ENCODE results near the gene FOXN1. TPM values are rescaled to one million over a fixed set of nuclear protein-coding genes. Genes with fewer than 3 reads are reported as not detected.

FOXN1 gene
- total and polyA plus RNA-seq, 2 of the 13 experiments (the other 11 are each of a cell fraction or from before 2014, with no cell fraction given): 0.01 TPM; not detected in 1

DNA sequence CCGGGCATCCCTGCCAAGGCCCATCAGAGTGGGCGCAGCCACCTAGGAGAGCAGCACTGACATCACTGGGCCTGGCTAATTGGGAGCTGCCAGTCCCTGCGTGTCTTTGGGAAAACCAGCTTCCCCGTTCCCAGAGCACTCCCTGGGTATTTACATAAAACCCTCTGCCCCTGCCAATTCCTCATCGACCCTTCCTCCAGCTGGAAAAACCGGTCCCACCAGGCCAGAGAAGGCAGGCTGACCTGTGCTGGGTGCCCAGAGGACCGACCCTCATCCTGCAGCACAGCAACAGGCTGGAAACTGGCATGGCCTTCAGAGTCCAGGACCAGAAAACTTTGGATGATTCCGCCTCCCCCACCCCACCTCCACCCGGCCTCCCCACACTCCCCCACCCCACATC is 8.2 kb upstream of the FOXN1 start:
- Histone ChIP-seq H3K9me3 (ENCODE audit: low read length) (no peaks in the 10 kb centered on the region), H4K20me1 (ENCODE audit: insufficient read depth, low read length) (no peaks in the 10 kb centered on the region), H3K4me2 (ENCODE audit: low read depth, low read length) (no peak overlapping the region), H3K27me3 (ENCODE audit: control insufficient read depth in 1 of 2, insufficient read depth in 2 of 2, low read length in 2 of 2) (peaks cover 1 to 11% of the 10 kb centered on the region in 2 experiments; a peak in 3 of 5 replicates), H3K36me3 (replicated peaks in 1 of 2; ENCODE audit: control insufficient read depth in 1 of 2, insufficient read depth in 2 of 2, low read length in 2 of 2) (no peaks in the 10 kb centered on the region), H2AFZ (ENCODE audit: low read length) (no peak overlapping the region), H3K9ac (ENCODE audit: insufficient read depth, low read depth, low read length) (no peak overlapping the region), H3K27ac (ENCODE audit: extremely low read length, insufficient read depth, low read length) (no peak overlapping the region), H3K4me1 (ENCODE audit: insufficient read depth, low read length) (peaks cover 8% of the 10 kb centered on the region), H3K4me3 (replicated peaks in 1 of 3; ENCODE audit: insufficient read depth in 1 of 3, low read depth in 2 of 3, low read length in 3 of 3) (no peak overlapping the region), H3K79me2 (ENCODE audit: insufficient read depth, low read length) (no peaks in the 10 kb centered on the region)
- DNase-seq (ENCODE audit: low spot score): no peak
- intact Hi-C loops (cut with micrococcal nuclease; ENCODE audit: unreplicated experiment) (no loop called here), in situ Hi-C loops (cut with HindIII; ENCODE audit: extremely low pct_ligation_motif_present, low pct_unique_long_range_greater_than_20kb) (loop anchor here (5.0 kb wide), 1 partner anchor 34 kb away; no protein-coding TSS in a partner anchor)
- POLR2A ChIA-PET: no interaction called here
- FAIRE-seq: no peak
- no TSS peak for BruUV-seq (replicated peaks)
- ATAC-seq: no peak
- CTCF ChIA-PET (ENCODE audit: low intra/inter-chr PET ratio, low total read pairs): no interaction called here
- 35% methylated on average over 4 of the region's 9 CpGs for WGBS (ENCODE audit: low lambda C conversion rate)
- no peak for TF ChIP-seq DNMT3B (CRISPR knock-in tag; conservative IDR thresholded peaks at IDR 0.05)
- no peak for TF ChIP-seq ZMYM2 (CRISPR knock-in tag; IDR thresholded peaks at IDR 0.05)
- TF ChIP-seq ZNF260 (CRISPR knock-in tag; IDR thresholded peaks at IDR 0.05; ENCODE audit: borderline replicate concordance, low read depth): no peak
- TF ChIP-seq, protein P1, sequence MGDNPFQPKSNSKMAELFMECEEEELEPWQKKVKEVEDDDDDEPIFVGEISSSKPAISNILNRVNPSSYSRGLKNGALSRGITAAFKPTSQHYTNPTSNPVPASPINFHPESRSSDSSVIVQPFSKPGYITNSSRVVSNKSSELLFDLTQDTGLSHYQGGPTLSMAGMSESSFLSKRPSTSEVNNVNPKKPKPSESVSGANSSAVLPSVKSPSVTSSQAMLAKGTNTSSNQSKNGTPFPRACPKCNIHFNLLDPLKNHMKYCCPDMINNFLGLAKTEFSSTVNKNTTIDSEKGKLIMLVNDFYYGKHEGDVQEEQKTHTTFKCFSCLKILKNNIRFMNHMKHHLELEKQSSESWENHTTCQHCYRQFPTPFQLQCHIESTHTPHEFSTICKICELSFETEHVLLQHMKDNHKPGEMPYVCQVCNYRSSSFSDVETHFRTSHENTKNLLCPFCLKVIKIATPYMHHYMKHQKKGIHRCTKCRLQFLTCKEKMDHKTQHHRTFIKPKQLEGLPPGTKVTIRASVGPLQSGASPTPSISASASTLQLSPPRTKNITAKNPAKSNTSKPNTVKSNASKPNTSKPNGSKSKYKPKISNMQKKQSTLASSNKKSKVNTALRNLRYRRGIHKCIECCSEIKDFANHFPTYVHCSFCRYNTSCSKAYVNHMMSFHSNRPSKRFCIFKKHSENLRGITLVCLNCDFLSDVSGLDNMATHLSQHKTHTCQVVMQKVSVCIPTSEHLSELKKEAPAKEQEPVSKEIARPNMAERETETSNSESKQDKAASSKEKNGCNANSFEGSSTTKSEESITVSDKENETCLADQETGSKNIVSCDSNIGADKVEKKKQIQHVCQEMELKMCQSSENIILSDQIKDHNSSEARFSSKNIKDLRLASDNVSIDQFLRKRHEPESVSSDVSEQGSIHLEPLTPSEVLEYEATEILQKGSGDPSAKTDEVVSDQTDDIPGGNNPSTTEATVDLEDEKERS (CRISPR knock-in tag; IDR thresholded peaks at IDR 0.05): no peak
- TF ChIP-seq, protein P2, sequence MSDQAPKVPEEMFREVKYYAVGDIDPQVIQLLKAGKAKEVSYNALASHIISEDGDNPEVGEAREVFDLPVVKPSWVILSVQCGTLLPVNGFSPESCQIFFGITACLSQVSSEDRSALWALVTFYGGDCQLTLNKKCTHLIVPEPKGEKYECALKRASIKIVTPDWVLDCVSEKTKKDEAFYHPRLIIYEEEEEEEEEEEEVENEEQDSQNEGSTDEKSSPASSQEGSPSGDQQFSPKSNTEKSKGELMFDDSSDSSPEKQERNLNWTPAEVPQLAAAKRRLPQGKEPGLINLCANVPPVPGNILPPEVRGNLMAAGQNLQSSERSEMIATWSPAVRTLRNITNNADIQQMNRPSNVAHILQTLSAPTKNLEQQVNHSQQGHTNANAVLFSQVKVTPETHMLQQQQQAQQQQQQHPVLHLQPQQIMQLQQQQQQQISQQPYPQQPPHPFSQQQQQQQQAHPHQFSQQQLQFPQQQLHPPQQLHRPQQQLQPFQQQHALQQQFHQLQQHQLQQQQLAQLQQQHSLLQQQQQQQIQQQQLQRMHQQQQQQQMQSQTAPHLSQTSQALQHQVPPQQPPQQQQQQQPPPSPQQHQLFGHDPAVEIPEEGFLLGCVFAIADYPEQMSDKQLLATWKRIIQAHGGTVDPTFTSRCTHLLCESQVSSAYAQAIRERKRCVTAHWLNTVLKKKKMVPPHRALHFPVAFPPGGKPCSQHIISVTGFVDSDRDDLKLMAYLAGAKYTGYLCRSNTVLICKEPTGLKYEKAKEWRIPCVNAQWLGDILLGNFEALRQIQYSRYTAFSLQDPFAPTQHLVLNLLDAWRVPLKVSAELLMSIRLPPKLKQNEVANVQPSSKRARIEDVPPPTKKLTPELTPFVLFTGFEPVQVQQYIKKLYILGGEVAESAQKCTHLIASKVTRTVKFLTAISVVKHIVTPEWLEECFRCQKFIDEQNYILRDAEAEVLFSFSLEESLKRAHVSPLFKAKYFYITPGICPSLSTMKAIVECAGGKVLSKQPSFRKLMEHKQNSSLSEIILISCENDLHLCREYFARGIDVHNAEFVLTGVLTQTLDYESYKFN (CRISPR knock-in tag; conservative IDR thresholded peaks at IDR 0.05): no peak
- no peak for TF ChIP-seq ARID3A (IDR thresholded peaks at IDR 0.05; ENCODE audit: low read depth, low read length)
- no peak for TF ChIP-seq ZNF34 (CRISPR knock-in tag; IDR thresholded peaks at IDR 0.05; ENCODE audit: borderline replicate concordance)
- TF ChIP-seq, protein P3, sequence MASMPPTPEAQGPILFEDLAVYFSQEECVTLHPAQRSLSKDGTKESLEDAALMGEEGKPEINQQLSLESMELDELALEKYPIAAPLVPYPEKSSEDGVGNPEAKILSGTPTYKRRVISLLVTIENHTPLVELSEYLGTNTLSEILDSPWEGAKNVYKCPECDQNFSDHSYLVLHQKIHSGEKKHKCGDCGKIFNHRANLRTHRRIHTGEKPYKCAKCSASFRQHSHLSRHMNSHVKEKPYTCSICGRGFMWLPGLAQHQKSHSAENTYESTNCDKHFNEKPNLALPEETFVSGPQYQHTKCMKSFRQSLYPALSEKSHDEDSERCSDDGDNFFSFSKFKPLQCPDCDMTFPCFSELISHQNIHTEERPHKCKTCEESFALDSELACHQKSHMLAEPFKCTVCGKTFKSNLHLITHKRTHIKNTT (CRISPR knock-in tag; IDR thresholded peaks at IDR 0.05): no peak
- TF ChIP-seq GABPB1 (CRISPR knock-in tag; IDR thresholded peaks at IDR 0.05): no peak
- no peak for TF ChIP-seq NRL (CRISPR knock-in tag; IDR thresholded peaks at IDR 0.05; ENCODE audit: borderline replicate concordance)
- no peak for TF ChIP-seq ZBTB20 (CRISPR knock-in tag; IDR thresholded peaks at IDR 0.05; ENCODE audit: borderline replicate concordance, low read depth)
- TF ChIP-seq, protein P4, sequence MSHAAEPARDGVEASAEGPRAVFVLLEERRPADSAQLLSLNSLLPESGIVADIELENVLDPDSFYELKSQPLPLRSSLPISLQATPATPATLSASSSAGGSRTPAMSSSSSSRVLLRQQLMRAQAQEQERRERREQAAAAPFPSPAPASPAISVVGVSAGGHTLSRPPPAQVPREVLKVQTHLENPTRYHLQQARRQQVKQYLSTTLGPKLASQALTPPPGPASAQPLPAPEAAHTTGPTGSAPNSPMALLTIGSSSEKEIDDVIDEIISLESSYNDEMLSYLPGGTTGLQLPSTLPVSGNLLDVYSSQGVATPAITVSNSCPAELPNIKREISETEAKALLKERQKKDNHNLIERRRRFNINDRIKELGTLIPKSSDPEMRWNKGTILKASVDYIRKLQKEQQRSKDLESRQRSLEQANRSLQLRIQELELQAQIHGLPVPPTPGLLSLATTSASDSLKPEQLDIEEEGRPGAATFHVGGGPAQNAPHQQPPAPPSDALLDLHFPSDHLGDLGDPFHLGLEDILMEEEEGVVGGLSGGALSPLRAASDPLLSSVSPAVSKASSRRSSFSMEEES (CRISPR knock-in tag; IDR thresholded peaks at IDR 0.05): no peak
- no peak for TF ChIP-seq ZNF670 (CRISPR knock-in tag; IDR thresholded peaks at IDR 0.05; ENCODE audit: borderline replicate concordance)
- no peak for TF ChIP-seq TRIM24 (CRISPR knock-in tag; IDR thresholded peaks at IDR 0.05)

All from HepG2 (cell line).